HepG2 (cell line): ENCODE measurements around the gene DNAJB11. TPM values are rescaled to one million over a fixed set of nuclear protein-coding genes. Genes with fewer than 3 reads are reported as not detected.

ENCODE experiments used
- ATAC-seq: fragments of 200-7000 bp; cut with Tn5 transposase; 3 replicates; pipeline ENCODE4 v1.9.1; 2020; ENCODE audit warnings: mild to moderate bottlenecking, moderate library complexity
- BruUV-seq: library from RNA; stranded (reverse); fragments of 400-500 nt; replicated peaks from 2 replicates; lab custom pipeline; 2021; lab: Mats Ljungman, UMichigan
- CTCF ChIA-PET: fragments of 300-600 bp; formaldehyde crosslinking; extraction: SDS; loops from one replicate; lab custom pipeline; 2021; ENCODE audit warnings: low total read pairs, inconsistent platforms, low intra/inter-chr PET ratio; lab: Yijun Ruan, JAX
- POLR2A ChIA-PET: fragments of 350-600 bp; sonication (Branson Sonifier 250); formaldehyde crosslinking; loops from one replicate; lab custom pipeline; 2020; ENCODE audit warnings: antibody characterized with exemption, inconsistent platforms; lab: Yijun Ruan, JAX
- DNase-seq: peaks from one replicate; pipeline ENCODE4 v3.0.0-alpha.2; 2015; ENCODE audit warnings: low spot score
- FAIRE-seq: peaks from 3 replicates; lab custom pipeline; 2011; peaks lifted over from hg19 to GRCh38; lab: Jason Lieb, UNC
- H2AFZ ChIP-seq: one replicate; pipeline ENCODE4 v1.6.1; 2011; ENCODE audit warnings: low read length, inconsistent platforms
- H3K27ac ChIP-seq: fragments of 300-600 bp; 3 replicates; pipeline ENCODE4 v1.8.0; 2011; ENCODE audit warnings: mixed run types, mild to moderate bottlenecking, mixed read lengths, low read length, inconsistent platforms; ENCODE audit not compliant: insufficient read depth; ENCODE audit errors: extremely low read length
- H3K27me3 ChIP-seq, 2 experiments: fragments of 200-600 bp in 1 of 2; 2 replicates in 1 of 2; 3 replicates in 1 of 2; pipeline versions ENCODE4 v1.6.0 to v1.8.0; 2011; ENCODE audit warnings: low read length in 2 of 2, mild to moderate bottlenecking in 2 of 2, moderate library complexity in 2 of 2, inconsistent platforms in 1 of 2; ENCODE audit not compliant: insufficient read depth in 2 of 2, control insufficient read depth in 1 of 2
- H3K36me3 ChIP-seq, 2 experiments: fragments of 200-600 bp in 1 of 2; replicated peaks in 1 of 2; 2 replicates in 1 of 2; 3 replicates in 1 of 2; pipeline versions ENCODE4 v1.5.1 to v1.8.0; 2011; ENCODE audit warnings: low read length in 2 of 2, inconsistent platforms in 1 of 2; ENCODE audit not compliant: insufficient read depth in 2 of 2, control insufficient read depth in 1 of 2
- H3K4me1 ChIP-seq: 2 replicates; pipeline ENCODE4 v1.5.1; 2012; ENCODE audit warnings: low read length, inconsistent platforms; ENCODE audit not compliant: insufficient read depth
- H3K4me2 ChIP-seq: 2 replicates; pipeline ENCODE4 v1.6.0; 2011; ENCODE audit warnings: low read depth, low read length, inconsistent platforms
- H3K4me3 ChIP-seq, 3 experiments: fragments of 200-600 bp in 1 of 3; sonication (generic), shearing (Covaris generic) in 1 of 3; replicated peaks in 1 of 3; 2 replicates each; pipeline ENCODE4 v1.5.1; 2011 to 2016; ENCODE audit warnings: low read length in 3 of 3, inconsistent platforms in 2 of 3, low read depth in 2 of 3, mild to moderate bottlenecking in 2 of 3, control low read depth in 1 of 3, mixed read lengths in 1 of 3; ENCODE audit not compliant: insufficient read depth in 1 of 3
- H3K79me2 ChIP-seq: one replicate; pipeline ENCODE4 v1.6.1; 2011; ENCODE audit warnings: low read length, inconsistent platforms; ENCODE audit not compliant: insufficient read depth
- H3K9ac ChIP-seq: 2 replicates; pipeline ENCODE4 v1.6.0; 2011; ENCODE audit warnings: mild to moderate bottlenecking, low read depth, low read length, inconsistent platforms; ENCODE audit not compliant: insufficient read depth
- H3K9me3 ChIP-seq: 2 replicates; pipeline ENCODE4 v1.5.1; 2012; ENCODE audit warnings: mild to moderate bottlenecking, low read length
- H4K20me1 ChIP-seq: 2 replicates; pipeline ENCODE4 v1.6.0; 2011; ENCODE audit warnings: inconsistent platforms, mild to moderate bottlenecking, low read length, moderate library complexity; ENCODE audit not compliant: insufficient read depth
- ELF1 ChIP-seq: sonication (generic); formaldehyde crosslinking; IDR thresholded peaks from 2 replicates; pipeline ENCODE4 v1.4.0; 2020; ENCODE audit warnings: missing genetic modification reagents
- ERF ChIP-seq: IDR thresholded peaks from 2 replicates; pipeline ENCODE4 v1.6.1; 2018; ENCODE audit warnings: missing biosample characterization, missing genetic modification reagents
- HBP1 ChIP-seq: IDR thresholded peaks from 2 replicates; pipeline ENCODE4 v1.6.1; 2016; ENCODE audit warnings: low read depth, control low read depth
- HOMEZ ChIP-seq: IDR thresholded peaks from 2 replicates; pipeline ENCODE4 v1.6.1; 2016; ENCODE audit warnings: low read depth
- IRX3 ChIP-seq: sonication (generic); formaldehyde crosslinking; IDR thresholded peaks from 2 replicates; pipeline ENCODE4 v1.8.1; 2023; ENCODE audit warnings: mild to moderate bottlenecking, low read depth, missing genetic modification reagents, borderline replicate concordance
- LBX2 ChIP-seq: sonication (generic); formaldehyde crosslinking; IDR thresholded peaks from 2 replicates; pipeline ENCODE4 v1.5.0; 2020; ENCODE audit warnings: missing genetic modification reagents, mild to moderate bottlenecking, borderline replicate concordance
- LCORL ChIP-seq, 2 experiments: fragments of 450-650 bp in 1 of 2; sonication (generic) in 1 of 2; formaldehyde crosslinking in 1 of 2; IDR thresholded peaks; 2 replicates each; pipeline versions ENCODE4 v1.5.0 to v1.6.1; 2017 to 2020; ENCODE audit warnings: antibody characterized with exemption in 1 of 2, missing genetic modification reagents in 1 of 2
- NAIF1 ChIP-seq: sonication (generic); formaldehyde crosslinking; IDR thresholded peaks from 2 replicates; pipeline ENCODE4 v1.5.0; 2020; ENCODE audit warnings: mild to moderate bottlenecking, missing genetic modification reagents, borderline replicate concordance
- SALL1 ChIP-seq: sonication (generic); formaldehyde crosslinking; IDR thresholded peaks from 2 replicates; pipeline ENCODE4 v1.8.0; 2022; ENCODE audit warnings: mild to moderate bottlenecking, missing genetic modification reagents
- SIX1 ChIP-seq: sonication (generic); formaldehyde crosslinking; IDR thresholded peaks from 2 replicates; pipeline ENCODE4 v1.4.0; 2020; ENCODE audit warnings: missing genetic modification reagents, borderline replicate concordance
- SRSF1 ChIP-seq: fragments of 200-400 bp; formaldehyde crosslinking; optimal IDR thresholded peaks from 2 replicates; pipeline ENCODE3; 2017; ENCODE audit warnings: mild to moderate bottlenecking, low read depth, low read length, moderate library complexity
- ZMYM3 ChIP-seq: sonication (generic); formaldehyde crosslinking; IDR thresholded peaks from 2 replicates; pipeline ENCODE4 v1.5.1; 2020; ENCODE audit warnings: mild to moderate bottlenecking, missing genetic modification reagents
- ZNF362 ChIP-seq: sonication (generic); formaldehyde crosslinking; IDR thresholded peaks from 2 replicates; pipeline ENCODE4 v1.4.0; 2020; ENCODE audit warnings: missing genetic modification reagents, mild to moderate bottlenecking, borderline replicate concordance
- ZNF446 ChIP-seq: sonication (generic); formaldehyde crosslinking; IDR thresholded peaks from 2 replicates; pipeline ENCODE4 v1.5.0; 2020; ENCODE audit warnings: mild to moderate bottlenecking, missing genetic modification reagents
- ZNF761 ChIP-seq: sonication (generic); formaldehyde crosslinking; conservative IDR thresholded peaks from 2 replicates; pipeline ENCODE4 v1.4.0; 2020; ENCODE audit warnings: mild to moderate bottlenecking, missing genetic modification reagents
- ZNF775 ChIP-seq: sonication (generic); formaldehyde crosslinking; IDR thresholded peaks from 2 replicates; pipeline ENCODE4 v1.4.0; 2020; ENCODE audit warnings: missing genetic modification reagents, mild to moderate bottlenecking, moderate library complexity, borderline replicate concordance
- ZNF782 ChIP-seq: sonication (generic); formaldehyde crosslinking; IDR thresholded peaks from 2 replicates; pipeline ENCODE4 v1.4.0; 2020; ENCODE audit warnings: missing genetic modification reagents, mild to moderate bottlenecking, borderline replicate concordance
- WGBS: methylation state at CpG from one replicate; pipeline ENCODE4 v1.1.6; 2017; ENCODE audit warnings: low lambda C conversion rate; 5-methylcytosine and 5-hydroxymethylcytosine counted together
- in situ Hi-C: cut with HindIII; loops from 2 replicates; pipeline ENCODE4 v1.10.0; 2017; ENCODE audit warnings: low pct_unique_long_range_greater_than_20kb; ENCODE audit not compliant: extremely low pct_ligation_motif_present
- intact Hi-C: fragments of 100-400 bp; cut with micrococcal nuclease; formaldehyde crosslinking; loops from one replicate; pipeline ENCODE4 v1.10.0; 2022; ENCODE audit not compliant: unreplicated experiment
- polyA plus RNA-seq, 8 experiments: library from polyadenylated mRNA; depleted of rRNA in 3 of 8; stranded (reverse) in 7 of 8; unstranded in 1 of 8; fragments of >200 nt; fragmentation: Illumina TruSeq in 4 of 8; extraction: Trizol in 4 of 8; gene quantifications; 2 replicates each; pipeline versions ENCODE4 v1.2.1 to v1.2.3, GENCODE V29; 2011 to 2016; ENCODE audit warnings: low read depth in 4 of 8, missing spikeins in 1 of 8, mixed read lengths in 1 of 8; ENCODE audit not compliant: insufficient read depth in 1 of 8
- total RNA-seq, 5 experiments: library from RNA; depleted of rRNA; stranded (reverse); fragments of >200 nt; fragmentation: Illumina TruSeq; extraction: Trizol; gene quantifications; 2 replicates each; pipeline ENCODE4 v1.2.3, GENCODE V29; 2016; ENCODE audit warnings: low read depth in 1 of 5

Gene DNAJB11
- total and polyA plus RNA-seq, 2 of the 13 experiments (the other 11 are each of a cell fraction or from before 2014, with no cell fraction given): 41.0 to 132 TPM

GRCh38 chr3:186617036-186617946, 46.8 kb downstream of the DNAJB11 start:
- Histone ChIP-seq H3K4me1 (peaks cover 53% of the 10 kb centered on the region), H3K4me3 (0 out of 6 replicates have a peak overlapping the region, but pooled peaks of 1 of the 3 experiments have one; percentile 17), H3K9me3 (no peaks in the 10 kb centered on the region), H3K27ac (peak overlapping the region; percentile 28), H2AFZ (no peak overlapping the region), H3K36me3 (peaks cover 17 to 47% of the 10 kb centered on the region in 2 experiments), H3K4me2 (peak overlapping the region; percentile 92; the same call in 1 of the 2 replicates), H3K79me2 (peaks cover 24% of the 10 kb centered on the region), H3K9ac (no peak overlapping the region), H3K27me3 (no peaks in the 10 kb centered on the region; a peak in 1 of 5 replicates), H4K20me1 (peaks cover 64% of the 10 kb centered on the region)
- peak; percentile 49 for DNase-seq
- ChIA-PET CTCF (interaction anchor here (1.8 kb wide), 1 partner anchor 28 kb away, joined by 15 read pairs; no protein-coding TSS in a partner anchor), POLR2A (interaction anchor here (0.9 to 27.1 kb wide), 14 partner anchors 8 to 210 kb away, joined by 3 to 854 read pairs (median 4); partner anchors contain the start of genes DNAJB11, EIF4A2 and TBCCD1)
- ATAC-seq: peak; percentile 46
- in situ Hi-C loops: loop anchor here (10.0 kb wide), 1 partner anchor 138 kb away; no protein-coding TSS in a partner anchor
- no TSS peak for BruUV-seq
- 75% methylated on average over 31 of the region's 31 CpGs for WGBS
- intact Hi-C loops: no loop called here
- FAIRE-seq: no peak
- TF ChIP-seq LBX2 (no peak), ZNF782 (CRISPR knock-in tag) (no peak), ZNF446 (CRISPR knock-in tag) (peak; percentile 70; the same call in 1 of the 2 replicates), SIX1 (CRISPR knock-in tag) (no peak), HOMEZ (no peak), IRX3 (0 out of 2 replicates have a peak, but pooled peaks have one; percentile 15), ERF (CRISPR knock-in tag) (peak; percentile 64; the same call in 1 of the 2 replicates), SRSF1 (peak; percentile 37), ZNF761 (CRISPR knock-in tag) (0 out of 2 replicates have a peak, but pooled peaks have one; percentile 29), LCORL (IDR thresholded peaks at IDR 0.05) (no peak), LCORL (CRISPR knock-in tag; IDR thresholded peaks at IDR 0.05) (peak; percentile 48; the same call in 1 of the 2 replicates), ZNF775 (no peak), ELF1 (no peak), ZNF362 (CRISPR knock-in tag) (peak; percentile 53; the same call in 1 of the 2 replicates), NAIF1 (CRISPR knock-in tag) (no peak), SALL1 (CRISPR knock-in tag) (peak; percentile 28), ZMYM3 (CRISPR knock-in tag) (no peak), HBP1 (peak; percentile 71; the same call in 1 of the 2 replicates)
